LNCaP clone FGC (cell line): Measurements from ENCODE around the gene DAZL.

Source experiments
- DNase-seq: peaks from one replicate; pipeline ENCODE4 v3.0.0-alpha.2; 2011; ENCODE audit warnings: low read depth
- H3K4me3 ChIP-seq: 2 replicates; pipeline ENCODE4 v1.5.1; 2011; ENCODE audit warnings: mild to moderate bottlenecking, low read depth, low read length, control low read depth
- CTCF ChIP-seq: IDR thresholded peaks from 2 replicates; pipeline ENCODE4 v1.5.1; 2012; ENCODE audit warnings: mild to moderate bottlenecking; ENCODE audit not compliant: control insufficient read depth, insufficient read depth; ENCODE audit errors: extremely low read depth

Gene DAZL

GRCh38 chr3:16584880-16585279 lies 20.3 kb downstream of the DAZL start:
- no peak for DNase-seq
- H3K4me3 ChIP-seq: no peak overlapping the region
- TF ChIP-seq CTCF: no peak

GRCh38 chr3:16583551-16583950 lies 21.7 kb downstream of the DAZL start:
- no peak for TF ChIP-seq CTCF
- DNase-seq: no peak
- no peak overlapping the region for H3K4me3 ChIP-seq

GRCh38 chr3:16570113-16570512 lies 35.1 kb downstream of the DAZL start:
- DNase-seq: peak; percentile 30
- H3K4me3 ChIP-seq: no peak overlapping the region
- TF ChIP-seq CTCF: no peak

GRCh38 chr3:16568532-16568931 lies 36.7 kb downstream of the DAZL start:
- DNase-seq: no peak
- TF ChIP-seq CTCF: no peak
- no peak overlapping the region for H3K4me3 ChIP-seq

GRCh38 chr3:16568115-16568514 lies 37.1 kb downstream of the DAZL start:
- no peak overlapping the region for H3K4me3 ChIP-seq

GRCh38 chr3:16559653-16560365 lies 45.4 kb downstream of the DAZL start:
- no peak for DNase-seq
- H3K4me3 ChIP-seq: no peak overlapping the region
- TF ChIP-seq CTCF: no peak

More at GRCh38 chr3:16568115-16568514, 37.1 kb downstream of the DAZL start:
- DNase-seq: no peak
- TF ChIP-seq CTCF: no peak

- DNase-seq: no peak
- H3K4me3 ChIP-seq: no peak overlapping the region
- TF ChIP-seq CTCF: no peak
These were observed 51.1 kb downstream of the DAZL start for GRCh38 chr3:16554126-16554525.
